Stimulated activated CD8-positive, alpha-beta memory T cell treated with anti-CD3 and anti-CD28 coated beads, Interleukin-2, amount 100 ng/mL, for 48 hours (primary cell): ENCODE measurements around the gene SGMS1.

Experiments
- DNase-seq, 2 donors: peaks; one replicate each; pipeline ENCODE4 v3.0.0-alpha.2; 2020; ENCODE audit warnings: low read depth in 2 of 2

SGMS1 gene

DNA sequence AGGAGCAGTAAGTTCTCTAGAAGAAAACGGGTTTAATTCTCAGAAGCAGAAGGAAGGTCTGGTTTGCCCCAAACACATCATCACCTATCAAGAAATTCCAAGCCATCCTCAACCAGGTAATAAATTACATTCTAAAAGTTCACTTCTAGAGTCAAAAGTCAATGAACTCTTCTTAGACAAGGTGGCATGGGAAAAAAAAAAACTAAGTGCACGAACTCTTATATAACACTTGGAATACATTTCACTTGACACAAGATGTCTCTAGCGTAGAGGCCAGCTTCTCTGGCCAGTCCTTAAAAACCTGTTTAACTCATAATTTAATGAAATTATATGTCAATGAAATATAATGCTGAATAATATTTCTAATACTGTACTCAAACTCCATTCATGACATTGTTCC, 200.3 kb downstream of the SGMS1 start:
- no peak for DNase-seq

DNA sequence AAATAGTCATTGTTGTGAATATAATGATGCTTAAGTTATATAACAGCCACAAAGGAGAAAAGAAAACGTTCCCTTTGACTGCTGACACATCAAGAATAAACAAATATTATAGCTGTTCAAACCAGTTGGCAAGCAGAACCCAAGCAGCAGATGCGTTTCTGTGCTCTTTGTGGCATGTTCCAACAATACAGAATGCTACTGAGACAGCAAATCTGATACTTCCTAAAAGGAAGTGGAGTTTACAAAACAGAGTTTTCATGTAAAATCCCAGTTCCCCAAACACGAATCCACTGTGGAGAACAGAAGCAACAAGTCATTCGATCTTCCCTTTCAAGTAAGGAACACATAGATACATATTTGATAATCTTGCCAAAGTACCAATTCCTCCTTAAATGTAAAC, 201.5 kb downstream of the SGMS1 start:
- DNase-seq, result no peak

DNA sequence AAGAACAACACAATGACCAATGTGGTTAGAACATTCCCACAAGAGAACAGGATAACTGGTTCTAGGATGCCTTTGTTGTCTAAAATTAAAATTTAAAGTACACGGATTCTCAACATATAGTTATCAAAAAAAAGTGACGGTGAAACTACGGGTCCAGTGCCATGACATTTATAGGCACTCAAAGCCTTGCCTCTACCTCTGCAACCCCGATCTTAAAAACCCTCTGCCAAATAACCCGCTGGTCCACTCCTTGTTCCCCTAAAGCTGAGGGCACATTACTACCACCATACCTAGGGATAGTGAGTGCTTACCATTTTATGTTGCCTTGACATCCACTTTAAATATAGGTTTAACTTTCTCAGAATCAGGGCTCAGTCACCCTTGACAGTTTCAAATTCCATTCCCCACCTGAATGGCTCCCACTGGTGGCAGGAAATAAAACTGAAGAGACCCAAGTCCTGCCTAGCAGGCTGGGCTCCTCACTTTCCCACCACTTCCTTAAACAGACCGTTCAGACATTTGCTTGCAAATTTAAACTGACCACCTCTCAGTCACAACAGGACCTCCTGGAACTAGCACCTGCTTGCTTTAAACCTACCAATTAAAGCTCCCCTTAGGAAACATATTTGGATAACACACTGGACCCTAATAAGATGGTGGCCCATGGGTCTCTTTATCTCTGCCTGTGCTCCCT, 202.6 kb downstream of the SGMS1 start:
- DNase-seq, result no peak

DNA sequence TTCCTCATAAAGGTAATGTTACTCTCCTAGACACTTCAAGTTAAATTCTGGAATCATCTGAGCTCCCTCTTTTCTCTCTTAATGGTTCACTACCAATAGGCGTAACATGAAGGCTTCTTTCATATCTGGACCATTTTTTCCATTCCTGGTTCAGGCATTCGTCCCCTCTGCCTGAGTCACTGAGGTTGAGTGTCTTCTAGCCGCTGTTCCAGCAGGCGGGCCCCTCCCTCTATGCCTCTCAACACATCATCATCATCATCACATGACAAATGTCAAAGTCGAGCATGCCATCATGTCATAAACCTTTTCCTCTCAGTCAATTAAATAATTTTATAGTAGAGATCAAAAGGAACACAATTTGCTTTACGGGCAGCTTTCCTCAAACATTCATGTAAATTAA, 203.6 kb downstream of the SGMS1 start:
- no peak for DNase-seq

DNA sequence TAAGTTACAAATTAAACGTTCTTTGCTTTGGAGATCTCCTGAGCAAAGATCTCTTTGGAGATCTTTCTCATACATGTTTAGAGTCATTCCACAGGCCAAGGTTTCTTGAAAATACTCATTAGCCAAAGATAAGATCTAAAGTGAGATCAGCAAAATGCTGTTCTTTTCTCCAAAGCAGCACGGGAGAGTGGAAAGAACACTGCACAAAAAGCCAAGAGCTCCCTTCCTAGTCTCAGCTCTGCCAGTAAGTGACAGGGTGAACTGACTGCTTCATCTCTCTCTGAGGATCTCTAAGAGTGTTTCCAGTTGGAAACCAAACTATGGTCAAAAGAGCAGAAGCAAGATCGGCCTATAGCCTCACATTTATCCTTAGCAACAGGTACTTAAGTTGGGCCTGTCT, 204.0 kb downstream of the SGMS1 start:
- DNase-seq, result no peak

DNA sequence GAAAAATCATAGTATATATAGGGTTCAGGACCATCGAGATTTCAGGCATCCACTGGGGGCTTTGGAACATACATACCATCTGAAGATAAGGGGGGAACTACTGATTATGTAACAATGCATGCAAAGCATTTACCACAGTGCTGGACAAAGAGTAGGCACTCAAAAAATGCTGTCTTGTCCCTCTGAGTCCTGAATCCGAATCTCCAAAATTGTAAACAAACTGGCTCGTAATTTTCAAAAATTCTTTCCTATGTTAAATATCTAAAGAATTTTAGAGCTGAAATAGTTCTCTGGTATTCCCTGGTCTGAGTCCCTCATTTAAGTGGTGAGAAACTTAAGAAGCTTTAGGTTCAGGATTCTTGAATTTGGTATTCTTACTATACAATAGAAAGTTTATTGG, 204.7 kb downstream of the SGMS1 start:
- DNase-seq, result no peak

DNA sequence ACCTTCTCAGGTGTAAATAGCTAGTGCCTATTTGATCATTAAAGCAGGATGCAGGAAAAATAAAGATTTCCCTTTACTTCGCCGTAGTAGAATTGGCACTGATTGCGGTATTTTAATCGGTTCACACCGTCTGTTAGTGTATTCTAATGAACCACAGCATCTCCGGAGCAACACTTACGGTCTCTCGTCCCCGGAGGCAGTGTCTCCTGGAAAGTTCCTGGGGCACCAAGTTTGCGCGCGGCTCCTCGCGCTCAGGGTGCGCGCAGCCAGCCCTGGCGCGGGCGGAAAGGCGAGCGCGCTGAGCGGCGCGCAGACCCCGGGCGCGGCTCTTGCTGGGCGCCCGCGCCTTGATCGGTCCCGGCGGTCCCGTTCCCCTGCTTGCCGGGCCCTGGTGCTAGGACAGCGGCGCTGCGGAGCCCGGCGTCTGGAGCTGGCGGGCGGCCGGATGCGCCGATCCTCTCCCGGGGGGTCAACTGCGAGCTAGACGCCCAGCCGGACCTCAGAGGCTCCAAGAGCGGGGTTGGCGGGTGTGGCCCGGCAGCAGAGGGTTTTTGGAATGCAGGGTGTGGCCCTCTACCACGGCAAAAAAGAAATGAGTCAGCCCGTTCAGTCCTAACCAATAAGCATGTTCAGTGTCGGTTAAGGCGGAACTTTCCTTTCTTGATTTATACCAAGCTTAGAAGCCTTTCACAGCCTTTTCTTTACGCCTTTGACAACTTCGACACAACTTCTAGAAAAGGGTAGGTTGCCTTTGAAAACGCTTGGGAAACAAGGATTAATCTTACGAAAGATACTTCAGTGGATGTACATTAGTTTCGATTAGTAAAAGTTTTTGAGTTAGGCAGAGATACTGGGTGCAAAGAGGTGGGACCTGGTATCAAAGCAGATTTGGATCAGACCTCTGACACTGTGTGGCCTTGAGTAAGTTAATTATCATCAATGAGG, 205.6 kb downstream of the SGMS1 start:
- peak; percentile 20 to 29 for DNase-seq

DNA sequence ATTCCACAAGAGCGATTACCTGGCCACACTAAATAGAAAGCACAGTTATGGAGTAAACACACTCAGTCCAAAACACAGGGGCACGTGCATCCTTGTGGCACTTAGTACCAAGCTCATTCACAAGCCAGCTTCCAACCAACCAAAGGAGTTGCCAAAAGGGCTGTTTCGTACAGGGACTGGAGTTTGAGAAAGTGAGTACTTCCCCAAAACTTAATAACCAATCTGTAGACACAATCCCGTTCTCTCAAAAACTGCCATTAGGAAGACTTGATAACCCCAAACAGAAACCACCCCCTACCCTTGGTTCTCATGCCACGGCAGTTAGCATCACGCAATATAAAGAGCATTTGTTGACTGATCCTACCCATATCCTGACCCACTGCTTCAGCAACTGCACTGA, 206.3 kb downstream of the SGMS1 start:
- no peak for DNase-seq

DNA sequence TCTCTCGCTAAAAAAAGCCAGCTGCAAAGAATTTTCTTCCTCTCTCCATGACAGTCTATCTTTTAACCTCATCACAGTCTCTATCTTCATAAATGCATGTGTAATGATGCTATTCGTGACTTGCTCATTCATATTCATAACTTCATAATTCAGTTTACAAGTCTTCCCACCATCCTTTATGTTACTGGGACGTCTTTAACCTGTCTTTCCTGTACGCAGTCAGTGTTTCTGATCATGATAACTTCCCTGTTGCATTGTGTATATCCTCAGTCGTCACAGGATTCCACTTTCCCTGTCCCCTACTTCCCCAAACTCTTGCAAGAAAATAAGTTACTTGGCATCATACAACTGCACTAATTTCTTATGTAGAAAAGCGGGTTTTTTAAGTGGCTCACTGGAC, 206.9 kb downstream of the SGMS1 start:
- DNase-seq, result no peak

DNA sequence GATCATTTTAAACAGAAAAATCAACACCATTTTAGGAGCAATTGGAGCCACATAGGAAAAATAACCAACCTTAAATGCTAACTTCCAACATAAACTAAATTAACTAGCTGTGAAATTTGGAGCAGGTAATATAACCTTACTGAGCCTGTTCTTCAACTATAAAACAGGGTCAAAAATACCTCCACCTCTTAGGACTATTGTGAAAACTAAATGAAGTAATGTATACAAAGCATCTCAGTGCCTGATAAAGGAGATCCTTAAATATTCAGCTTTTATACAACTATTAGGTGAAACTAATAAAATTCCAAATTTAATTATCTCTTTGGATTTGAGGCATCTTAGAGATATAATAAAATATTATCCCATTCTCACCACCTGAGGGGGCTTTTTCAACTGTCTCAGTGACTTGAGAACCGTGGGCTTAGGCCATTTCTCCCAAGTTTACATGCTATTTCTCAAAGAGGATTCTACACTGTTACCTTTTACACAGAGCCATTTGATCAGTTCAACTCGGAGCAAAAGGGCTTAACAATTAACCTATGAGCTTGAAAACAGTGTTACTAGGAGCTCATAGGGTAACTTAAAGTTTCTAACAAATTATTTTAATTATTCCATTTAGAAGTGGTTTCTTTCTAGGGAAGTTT, 207.5 kb downstream of the SGMS1 start:
- no peak for DNase-seq

DNA sequence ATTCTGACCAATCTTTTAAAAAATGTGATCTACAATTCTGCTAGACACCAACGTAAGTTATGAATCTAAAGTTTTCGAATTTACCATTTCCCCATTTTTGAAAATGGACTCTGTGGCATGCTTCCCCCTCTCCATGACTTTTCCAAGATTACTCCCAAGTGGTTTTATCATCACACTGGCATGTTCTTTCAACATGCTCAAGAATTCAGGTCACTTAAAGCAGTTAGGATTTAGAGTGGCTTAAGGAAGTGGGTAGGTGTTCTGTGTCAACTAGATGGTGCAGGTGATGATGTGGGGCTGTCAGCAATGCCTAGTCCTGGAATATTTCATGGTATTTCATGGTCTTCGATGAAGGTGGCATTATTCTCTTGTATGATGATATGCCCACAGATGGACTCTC, 208.5 kb downstream of the SGMS1 start:
- no peak for DNase-seq

DNA sequence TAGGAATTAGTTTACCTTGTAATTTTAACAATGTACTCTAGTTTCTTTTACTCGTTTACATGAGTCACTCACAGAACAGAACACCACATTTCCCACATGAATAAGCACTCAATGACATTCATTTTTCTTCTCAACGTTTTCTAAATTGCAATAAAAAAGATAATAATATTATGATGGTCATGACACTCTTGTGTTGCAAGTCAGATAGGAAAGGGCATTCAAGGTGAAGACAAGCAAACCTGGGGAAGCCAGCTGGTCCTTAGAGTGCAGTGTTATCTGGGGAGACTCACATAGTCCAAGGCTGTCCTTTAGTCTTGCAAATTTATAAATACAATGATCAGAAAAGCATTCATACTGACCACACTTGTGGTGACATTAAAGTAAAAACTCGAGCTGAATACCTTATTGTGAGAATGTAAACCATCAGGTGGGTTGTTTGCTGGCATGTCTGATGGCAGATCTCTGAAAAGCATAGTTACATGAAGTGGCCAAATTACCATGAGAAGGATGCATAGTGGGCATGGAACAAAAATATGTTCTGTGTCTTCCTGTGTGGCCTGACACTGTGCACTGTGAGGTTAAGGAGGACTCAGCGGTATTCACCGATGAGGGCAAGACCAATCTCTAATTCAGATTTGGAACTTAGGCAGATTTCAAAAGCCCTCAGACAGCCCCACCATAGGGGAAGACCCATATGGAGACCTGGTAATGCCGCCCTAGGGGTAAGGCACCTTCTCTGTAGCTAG, 213.5 kb downstream of the SGMS1 start:
- DNase-seq, result no peak

DNA sequence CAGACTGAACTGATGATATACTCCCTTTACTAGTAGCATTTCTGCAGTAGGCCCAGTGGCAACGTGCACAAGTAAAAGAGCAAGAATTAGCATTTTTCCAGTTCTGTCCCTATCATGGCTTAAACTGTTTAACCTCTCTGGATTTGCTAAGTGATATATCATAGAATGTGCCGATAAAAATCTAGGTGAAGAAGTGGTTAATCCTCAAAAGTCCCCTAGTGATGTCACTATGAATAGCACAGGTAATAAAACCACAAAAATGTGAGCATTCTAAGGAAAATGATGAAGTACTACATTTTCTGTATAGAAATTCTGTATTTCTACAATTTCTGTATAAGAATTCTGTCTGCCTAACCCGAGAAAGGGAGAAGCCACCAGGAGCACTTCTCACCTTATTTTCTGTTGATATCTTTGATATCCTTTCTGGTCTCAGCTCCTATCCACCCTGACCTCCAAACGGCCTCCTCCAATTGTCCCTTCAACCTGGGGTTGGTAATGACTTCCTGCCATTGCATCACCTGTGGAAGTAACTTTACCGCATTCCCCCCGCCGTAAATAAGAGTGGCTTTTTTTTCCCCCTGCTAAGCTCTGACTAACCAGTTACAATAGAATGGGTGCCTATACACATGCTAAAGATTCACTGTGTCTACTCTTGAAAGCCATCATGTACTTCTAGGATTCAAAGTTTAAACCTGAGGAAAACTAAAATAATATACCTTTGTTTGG, 216.5 kb downstream of the SGMS1 start:
- DNase-seq, result no peak

DNA sequence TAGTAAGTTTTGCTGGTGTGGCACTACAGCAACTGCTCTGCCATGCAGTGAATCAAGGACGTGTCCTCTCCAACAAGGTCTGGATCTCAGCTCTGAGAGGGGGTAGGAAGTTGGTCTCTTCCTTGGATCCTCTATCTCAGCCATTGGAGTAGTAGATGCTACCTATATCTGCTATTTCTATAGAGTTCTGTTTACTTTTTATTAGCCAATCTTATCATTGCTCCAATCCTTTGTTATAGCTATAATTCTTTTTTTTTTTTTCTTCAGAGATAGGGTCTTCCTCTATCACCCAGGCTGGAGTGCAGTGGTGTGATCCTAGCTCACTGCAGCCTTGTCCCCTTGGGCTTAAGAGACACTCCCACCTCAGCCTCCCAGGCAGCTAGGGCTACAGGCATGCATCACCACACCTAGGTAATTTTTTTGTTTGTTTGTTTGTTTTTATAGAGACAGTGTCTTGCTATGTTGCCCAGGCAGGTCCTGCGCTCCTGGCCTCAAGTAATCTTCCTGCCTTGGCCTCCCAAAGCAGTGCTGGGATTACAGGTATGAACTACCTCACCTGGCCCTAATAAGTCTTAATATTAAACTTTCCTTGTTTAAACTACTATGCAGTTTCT, 217.2 kb downstream of the SGMS1 start:
- no peak for DNase-seq

DNA sequence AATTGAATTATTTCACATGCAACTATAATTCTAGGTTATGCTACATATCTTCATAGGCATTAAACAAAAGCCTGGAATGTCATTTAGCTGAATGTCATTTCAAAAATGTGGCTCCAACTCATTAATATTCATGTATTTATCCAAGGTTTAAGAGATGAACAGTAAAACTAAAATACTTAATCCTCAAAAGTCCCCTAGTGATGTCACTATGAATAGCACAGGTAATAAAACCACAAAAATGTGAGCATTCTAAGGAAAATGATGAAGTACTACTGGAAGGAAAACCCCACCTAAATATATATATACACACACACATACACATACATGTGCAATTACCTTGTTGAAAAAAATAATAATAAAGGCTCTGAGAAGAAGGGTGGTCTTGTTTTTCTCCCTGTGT, 218.0 kb downstream of the SGMS1 start:
- DNase-seq, result no peak

DNA sequence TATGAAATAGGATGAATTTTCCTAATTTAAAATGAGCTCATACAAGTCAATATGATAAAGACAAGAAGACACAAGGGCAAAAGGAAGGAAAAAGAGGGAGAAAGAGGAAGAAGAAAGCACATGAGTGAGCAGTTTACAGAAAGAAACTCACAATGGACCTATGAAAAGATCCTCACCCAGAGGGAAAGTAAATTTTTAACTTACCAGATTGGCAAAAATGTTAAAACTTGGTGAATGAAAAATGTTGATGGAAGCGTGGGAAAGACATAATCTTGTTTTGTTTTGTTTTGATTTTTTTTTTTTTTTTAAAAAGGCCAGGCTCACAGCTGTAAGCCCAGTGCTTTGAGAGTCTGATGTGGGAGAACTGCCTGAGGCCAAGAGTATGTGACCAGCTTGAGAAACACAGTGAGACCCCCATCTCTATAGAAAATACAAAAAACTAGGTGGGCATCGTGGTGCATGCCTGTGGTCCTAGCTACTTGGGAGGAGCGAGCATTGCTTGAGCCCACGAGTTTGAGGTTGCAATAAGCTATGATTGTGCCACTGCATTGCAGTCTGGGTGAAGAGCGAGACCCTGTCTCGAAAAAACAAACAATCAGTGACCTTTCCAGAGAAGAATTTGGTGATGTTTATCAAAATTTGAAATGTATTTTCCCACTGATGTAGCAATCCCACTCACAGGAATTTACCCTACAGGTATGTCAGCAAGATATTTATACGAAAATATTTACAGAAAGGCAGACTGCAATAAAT, 219.6 kb downstream of the SGMS1 start:
- no peak for DNase-seq

DNA sequence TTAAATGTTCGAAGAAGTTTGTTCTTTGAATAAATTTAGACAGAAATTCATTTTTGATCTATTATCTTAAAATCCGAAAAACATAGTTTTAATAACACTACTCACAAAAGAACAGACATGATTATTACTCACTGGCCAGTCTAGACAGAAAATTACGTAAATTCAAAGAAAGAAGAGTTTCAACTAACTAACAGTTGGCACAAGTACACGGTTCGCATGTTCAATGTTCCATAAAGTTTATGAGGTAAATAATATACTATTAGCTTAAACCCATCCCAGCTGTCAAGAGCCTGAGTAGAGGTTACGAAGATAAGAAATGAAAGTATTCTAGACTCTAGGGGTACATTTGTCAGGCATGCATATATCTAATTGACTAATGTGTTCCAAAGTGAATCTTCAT, 220.7 kb downstream of the SGMS1 start:
- DNase-seq, result no peak

DNA sequence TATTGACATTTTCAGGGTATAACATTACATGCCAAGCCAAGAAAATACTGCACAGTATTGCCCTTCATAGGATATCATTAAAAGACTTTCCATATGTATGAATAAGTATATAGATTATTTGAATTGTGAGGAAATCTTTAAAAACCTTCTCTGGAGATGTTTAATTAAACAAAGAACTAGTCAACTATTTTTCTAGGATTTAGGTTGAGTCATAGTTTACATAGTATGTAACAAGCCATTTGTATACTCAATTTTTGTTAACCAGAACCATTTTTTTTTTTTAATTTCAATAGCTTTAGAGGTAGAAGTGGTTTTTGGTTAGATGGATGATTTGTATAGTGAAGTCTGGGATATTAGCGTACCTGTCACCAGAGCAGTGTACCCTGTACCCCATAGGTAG, 221.3 kb downstream of the SGMS1 start:
- DNase-seq, result no peak

DNA sequence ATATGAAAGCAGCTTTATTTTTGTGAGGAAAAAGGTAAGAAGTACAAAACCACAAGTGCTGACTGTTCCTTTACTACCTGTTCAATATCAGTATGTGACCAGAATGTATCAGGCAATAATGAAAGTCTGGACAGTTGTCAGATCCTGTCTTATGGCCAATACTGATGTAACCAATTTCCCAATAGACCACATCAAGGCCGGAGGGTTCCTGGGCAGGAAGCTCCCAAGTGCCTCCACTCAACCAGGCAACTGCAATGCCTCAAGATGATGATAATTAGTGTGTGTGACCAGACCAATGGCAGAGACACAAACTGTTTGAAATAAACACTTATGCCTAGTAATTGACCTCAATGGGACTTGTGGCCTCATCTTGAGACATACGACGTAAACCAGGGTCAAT, 223.1 kb downstream of the SGMS1 start:
- no peak for DNase-seq

DNA sequence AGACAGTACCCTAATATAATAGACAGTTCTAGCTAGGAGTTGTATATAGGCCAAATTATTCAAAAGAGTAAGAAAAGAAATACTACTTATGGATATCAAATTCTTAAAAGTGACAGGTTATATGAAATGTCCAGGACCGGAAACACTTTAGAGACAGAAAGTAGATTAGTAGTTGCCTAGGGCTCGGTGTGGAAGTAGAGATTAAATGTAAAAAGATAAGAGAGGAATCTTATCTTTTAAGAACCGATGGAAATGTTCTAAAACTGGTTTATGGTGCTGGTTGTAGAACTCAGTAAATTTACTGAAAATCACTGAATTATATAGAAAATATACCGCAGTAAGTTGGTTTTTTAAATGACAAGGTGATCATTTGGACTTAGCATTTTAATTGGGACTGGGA, 224.9 kb downstream of the SGMS1 start:
- DNase-seq, result no peak
